NCI-H2227 (cell line): Measurements from ENCODE around the gene GZF1.

ENCODE experiments used
- DNase-seq: peaks from one replicate; lab custom pipeline; 2025; ENCODE audit not compliant: unreplicated experiment; lab: John Stamatoyannopoulos, UW

Gene GZF1

DNA sequence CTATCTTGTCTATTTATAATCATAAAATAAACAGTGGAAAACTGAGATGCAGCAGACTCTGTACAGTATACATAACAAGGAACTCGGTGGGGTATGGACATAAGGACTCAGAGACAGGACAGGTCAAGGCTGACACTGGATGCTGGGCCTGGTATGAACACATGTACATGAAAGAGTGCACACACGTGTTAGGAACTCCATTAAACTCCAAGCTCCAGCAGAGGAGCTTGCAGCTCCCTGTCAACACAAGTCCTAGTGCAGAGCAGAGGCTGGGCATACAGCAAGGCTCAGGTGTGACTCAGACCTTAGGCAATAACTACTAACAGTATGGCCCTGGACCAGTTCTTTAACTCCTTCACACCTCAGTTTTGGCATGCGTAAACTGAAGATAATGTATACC is 42.2 kb downstream of the GZF1 start:
- DNase-seq = no peak

DNA sequence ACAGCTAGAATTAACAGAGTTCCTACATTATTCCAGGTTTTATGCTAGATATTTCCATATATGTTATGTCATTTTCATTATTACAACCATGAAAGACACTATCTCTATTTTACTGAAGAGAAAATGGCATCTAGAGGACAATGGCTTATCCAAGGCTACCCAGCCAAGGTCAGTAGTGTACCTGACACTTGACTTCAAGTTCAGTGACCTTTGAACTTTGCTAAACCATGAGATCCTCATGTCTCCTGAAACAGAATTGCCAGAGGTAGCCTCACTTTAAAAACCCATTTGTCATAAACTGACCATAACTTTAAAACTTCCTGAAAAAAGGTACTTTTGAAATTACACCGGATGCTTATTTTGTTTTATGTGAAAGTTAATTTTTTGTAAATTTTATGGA is 44.9 kb downstream of the GZF1 start:
- DNase-seq = no peak

DNA sequence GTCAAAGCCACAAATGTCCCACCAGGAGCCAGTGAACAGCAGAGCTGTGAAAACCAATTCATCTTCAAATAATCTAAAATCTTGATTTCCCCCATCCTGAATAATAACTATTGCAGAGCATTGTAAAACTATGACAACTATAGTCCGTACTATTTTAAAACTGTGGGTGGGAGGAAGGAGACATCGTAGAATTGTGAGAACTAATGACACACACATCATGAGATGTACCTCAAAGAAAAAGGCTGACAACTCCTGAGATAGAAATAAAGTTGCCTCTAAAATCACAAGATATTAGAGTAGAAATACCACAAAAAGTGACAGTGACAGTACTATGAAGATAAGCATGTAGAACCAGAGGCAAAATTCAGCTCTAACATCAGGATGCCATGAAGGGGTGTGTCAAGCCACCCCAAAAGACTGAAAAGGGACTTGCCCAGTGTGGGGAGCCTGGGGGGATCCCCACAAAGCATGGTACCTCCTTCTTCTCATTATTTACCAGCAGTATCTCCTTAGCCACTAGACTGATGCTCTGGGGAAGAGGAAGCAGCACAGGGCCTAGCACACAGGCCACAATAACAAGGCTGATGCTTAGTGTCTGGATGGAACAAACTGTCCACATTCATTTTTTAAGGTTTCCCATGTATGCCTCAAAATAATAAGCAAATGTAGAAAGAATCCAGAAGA is 45.9 kb downstream of the GZF1 start:
- DNase-seq = no peak

DNA sequence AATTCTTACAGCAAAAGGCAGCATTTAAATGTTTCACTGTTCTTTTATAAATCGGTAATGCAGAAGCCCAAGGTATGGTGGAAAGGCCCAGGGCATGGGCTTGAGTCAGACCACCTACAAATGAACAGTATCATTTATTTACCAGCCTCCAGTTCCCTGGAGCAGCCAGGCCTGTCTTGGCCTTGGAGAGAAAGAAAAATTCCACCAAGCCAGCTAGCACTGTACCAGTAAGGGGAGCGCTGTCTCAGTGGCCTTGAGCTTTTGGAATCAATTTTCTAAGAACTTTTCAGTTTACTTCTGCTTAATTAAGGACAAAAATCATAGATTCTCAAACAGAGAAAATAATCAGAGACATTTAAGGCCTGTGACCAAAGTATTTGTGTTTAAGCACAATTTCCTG is 47.0 kb downstream of the GZF1 start:
- no peak for DNase-seq

DNA sequence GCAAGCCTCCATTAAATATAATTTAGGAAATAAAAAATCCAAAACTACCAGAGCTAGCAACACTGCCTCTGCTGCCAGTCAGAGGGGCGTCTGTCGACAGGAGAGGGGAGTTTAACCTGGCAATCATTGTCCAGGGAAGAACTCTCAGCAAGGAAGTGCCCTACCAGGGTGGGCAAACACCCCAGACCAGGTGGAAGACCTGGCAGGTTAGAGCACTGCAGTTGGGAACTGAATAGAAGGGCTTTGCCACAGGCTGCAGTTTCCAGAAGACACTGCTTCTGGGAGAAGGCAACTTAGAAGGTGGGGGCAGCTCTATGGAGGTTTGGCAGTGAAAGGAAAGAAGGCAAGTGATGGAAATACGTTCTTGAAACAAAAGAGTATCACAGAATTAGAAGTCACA is 47.8 kb downstream of the GZF1 start:
- DNase-seq = no peak

DNA sequence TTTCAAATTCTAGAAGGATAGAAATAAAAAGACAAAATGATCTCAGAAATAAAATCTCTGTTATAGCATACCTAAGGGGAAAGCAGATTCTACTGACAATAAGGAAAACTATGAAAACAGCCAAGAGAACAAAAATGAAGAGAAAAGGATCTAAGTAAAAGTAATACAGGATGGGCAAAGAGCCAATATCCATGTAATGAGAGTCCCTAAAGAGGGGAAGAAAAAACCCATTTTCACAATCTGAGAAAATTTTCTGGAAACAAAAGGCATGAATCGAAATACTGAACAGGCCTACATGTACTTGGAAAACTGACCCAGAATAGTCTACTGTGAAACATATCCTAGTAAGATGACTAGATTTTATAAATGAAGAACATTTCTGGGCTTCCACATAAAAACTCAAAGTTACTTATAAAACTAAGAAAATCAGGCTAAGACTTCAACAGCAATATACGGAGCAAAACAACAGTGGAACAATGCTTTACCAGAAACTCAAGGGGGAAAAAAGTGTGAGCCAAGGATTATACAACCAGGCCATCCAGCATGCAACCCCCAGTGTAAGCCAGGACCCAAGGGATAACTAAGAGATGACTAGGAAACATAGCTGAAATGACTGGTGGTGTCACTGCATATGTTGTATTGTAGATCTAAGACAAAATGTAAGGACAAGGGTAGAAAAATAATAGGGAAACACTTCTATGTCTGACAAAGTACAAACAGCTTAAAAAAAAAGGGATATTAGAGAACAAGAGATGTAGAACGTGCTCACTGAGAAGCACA is 49.1 kb downstream of the GZF1 start:
- DNase-seq = no peak

DNA sequence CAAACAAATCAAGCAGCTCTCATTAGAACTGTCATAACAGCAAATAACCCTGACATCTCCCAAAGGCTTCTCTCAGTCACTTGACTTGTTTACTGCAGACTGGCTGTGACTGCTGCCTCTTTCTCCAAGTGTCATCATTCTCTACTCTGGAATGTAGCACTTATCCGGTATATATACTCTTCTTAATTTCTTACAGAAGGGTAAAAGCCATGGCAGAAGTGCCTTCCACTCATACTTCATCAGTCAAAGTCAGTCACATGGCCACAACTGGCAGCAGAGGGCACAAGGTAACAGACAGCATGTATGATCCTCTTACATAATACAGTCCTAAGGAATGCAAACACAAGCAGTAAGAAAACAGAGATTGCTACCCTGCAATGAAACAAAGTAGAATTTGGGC is 50.0 kb downstream of the GZF1 start:
- no peak for DNase-seq

DNA sequence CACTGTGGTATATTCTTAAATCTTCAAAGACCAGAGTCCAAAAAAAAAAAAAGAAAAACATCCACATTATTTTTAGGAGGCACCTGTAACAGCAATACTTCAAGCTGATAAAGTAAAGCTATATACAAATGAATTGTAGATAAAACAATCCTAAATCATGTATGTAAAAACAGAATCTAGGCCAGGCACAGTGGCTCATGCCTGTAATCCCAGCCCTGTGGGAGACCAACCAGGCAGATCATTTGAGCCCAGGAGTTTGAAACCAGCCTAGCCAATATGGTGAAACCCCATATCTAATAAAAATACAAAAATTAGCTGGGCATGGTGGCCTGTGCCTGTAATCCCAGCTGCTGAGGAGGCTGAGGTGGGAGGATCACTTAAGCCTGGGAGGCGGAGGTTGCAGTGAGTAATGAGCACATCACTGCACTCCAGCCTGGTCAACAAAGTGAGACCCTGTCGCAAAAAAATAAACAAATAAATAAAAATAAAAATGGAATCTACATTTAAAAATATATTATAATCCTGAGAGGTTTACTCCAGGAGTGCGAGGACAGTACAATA is 52.0 kb downstream of the GZF1 start:
- DNase-seq = no peak

DNA sequence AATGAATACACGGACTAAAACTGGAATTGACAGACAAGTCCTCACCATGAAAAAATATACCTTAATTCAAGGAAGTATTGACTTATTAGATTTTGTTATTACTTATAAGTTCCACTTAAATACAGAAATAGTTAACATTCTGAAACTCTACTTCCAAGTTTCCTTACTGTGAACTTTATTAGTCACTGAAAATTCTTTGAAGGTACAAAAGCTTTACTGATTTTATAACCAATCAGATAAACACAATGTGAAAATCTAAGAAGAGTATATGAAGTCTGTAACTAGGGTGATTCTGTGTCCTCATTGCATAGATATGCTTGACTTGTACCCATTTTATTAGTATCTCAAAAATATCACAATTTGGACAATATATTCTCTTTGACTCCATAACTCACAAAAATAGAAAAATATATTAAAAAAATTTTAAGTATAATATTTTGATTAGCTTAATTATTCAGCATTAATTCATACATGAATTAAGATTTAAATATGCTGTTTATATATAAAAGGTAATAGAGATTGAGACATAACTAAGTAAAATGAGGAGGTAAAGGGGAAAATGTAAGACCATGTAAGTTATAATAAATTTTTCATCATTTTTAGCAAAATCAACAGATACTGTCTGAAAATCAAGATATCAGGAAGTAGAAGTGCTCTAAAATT is 52.7 kb downstream of the GZF1 start:
- DNase-seq = no peak

DNA sequence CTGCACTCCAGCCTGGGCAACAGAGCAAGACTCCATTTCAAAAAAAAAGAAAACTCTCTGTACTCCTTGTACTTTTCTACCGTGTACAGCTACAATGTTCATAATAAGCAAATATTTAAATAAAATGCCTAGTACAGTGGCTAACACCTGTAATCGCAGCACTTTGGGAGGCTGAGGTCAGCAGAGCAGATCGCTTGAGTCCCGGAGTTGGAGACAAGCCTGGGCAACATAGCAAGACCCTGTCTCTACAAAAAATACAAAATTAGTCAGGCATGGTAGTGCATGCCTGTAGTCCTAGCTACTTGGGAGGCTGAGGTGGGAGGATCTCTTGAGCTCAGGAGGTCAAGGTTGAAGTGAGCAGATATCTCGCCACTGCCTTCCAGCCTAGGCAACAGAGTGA is 53.6 kb downstream of the GZF1 start:
- no peak for DNase-seq

DNA sequence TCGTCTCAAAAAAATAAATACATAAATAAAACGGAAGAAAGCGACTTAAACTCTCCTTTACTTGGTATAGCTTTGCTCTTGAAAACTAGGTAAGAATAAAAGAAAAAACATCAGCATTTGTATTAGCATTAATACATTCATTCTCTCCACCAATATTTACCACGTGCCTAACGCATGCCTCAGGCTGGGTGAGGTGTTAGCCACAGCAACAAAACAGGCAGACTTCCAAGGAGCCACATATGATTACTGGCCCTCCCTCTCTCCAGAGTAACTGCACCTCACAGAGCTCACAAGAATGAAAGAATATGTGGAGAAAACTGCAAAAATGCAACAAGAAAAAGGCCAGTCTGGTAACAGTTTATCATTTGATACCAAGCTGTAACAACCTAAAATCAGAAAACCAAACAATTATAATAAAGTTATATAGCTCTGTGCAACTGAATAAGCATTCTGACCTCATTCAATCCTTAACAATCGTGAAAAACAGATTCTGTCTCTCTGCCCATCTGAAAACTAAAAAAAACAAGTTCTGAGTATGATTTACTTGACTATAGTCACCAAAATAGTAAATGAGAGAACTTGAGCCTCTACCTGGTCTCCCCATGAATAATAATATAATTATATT is 54.1 kb downstream of the GZF1 start:
- no peak for DNase-seq

DNA sequence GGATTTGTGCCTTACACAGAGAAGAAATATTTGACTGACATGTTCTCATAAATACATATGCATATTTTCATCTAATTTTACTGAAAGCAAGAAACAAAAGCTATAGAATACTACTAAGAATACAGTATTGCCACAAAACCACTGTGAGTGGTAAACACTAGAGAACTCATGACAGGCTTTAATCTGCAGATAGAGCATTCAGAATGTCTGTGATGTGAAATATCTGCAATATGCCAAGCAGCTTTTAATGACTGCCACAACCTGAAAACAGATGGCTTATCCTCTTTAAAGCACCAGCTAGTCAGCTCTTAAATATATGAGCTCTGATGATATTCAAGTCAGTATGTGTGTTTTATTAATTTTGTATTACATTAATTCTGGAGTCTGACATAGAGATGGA is 55.9 kb downstream of the GZF1 start:
- no peak for DNase-seq

DNA sequence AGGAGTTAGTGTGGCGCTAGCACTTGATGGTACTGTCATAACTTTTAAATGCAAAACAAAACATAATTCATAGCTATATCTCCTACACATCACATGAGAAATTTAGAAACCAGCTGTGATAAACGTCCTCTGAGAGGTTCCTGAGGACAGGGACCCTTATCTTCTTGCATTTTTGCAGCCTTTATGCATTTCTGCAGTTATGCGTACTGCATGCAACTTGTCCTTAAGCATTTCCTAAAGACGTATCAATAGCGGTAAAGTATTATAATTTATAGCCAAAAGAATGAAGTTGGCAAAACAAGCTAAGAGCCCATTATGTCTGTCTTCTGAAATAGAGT is 57.6 kb downstream of the GZF1 start:
- DNase-seq = no peak

DNA sequence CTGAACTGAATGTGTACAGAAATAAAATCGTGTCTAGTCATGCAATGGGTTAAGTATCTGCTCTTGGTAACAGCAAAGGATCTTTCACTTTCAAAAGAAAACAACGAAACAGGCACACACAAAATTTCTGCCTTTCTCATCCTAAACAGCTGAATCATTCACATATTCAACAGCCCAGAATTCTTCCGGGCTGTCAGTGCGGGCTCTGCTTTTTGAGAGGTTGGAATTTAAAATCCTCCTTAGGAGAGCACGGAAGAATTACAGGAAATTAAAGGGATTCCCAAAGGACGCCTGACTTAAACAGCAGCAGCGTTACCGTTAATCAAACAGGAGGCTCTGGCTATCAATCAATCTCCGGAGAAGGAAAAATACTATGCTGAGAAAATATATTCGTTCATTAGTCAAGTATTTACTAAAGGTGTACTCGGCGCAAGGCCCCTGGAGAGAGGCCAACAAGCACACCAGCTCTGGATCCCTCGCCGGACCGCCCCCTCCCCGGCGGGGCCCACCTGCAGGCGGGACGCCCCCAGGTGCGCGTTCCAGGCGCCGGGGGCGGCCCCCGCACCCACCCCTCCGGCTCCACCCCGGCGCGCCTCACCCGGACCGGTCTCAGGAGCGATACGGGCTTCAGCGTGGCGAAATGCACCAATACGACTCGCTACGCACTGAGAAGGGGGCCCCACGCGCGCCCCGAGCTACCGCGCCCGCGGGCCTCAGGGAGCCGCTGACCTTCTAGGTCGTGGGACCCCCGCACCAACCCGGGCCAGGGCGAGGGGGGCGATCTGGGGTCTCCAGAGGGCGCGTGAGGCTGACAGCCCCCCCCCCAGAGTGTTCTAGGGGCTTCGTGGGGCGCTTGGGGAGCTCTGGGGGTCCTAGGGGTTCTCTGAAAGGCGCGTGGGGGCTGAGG is 58.3 kb downstream of the GZF1 start:
- DNase-seq = peak; percentile 18

DNA sequence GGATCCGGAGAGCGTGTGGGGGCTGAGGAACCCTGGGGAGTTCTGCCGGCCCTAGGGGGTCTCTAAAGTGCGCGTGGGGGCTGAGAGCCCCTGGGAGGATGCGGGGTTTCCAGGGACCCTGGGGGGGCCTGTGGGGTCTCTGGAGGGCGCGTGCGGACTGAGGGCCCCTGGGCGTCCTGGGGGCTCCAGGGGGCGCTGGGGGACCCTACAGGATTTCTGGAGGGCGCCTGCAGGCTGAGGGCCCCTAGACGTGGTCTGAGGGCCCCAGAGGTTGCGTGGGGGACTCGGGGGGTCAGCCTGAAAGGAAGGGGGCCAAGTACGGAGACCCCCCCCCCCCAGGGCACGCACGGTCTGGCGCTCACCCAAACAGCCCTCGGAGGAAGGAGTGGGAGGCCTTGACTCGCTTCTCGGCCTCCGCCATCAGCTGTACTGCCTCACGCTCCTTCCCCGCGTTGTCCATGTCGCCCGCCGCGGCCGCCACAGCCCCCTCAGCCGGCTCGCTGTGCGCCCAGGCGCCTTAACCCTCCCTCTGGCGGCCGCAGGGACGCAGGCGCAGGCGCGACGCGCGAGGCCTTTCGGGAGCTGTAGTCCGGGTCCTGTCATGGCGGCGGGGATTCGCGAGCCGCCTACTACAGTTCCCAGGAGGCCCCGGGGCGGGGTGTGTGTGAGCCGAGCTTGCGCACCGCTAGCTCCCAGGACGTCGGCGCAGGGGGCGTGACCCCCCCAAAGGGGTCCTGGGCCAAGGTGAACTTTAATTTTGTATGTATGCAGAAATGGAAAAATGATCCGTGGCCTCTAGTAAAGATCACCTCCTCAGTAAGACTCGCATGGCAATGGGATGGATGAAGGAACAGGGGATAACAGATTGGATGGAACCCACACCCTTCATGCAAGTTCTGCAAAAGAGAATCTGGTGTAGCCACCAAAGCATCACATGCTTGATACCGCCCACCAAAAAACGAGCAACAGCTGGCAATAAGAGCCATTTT is 59.3 kb downstream of the GZF1 start, which contains the start of gene NAPB:
TSS of gene NAPB (minus strand) at position 546 of the 989 bp plus-strand sequence. CDS start at position 460, 86 bp downstream.
- DNase-seq = peak; percentile 97
